HepG2 (cell line): ENCODE data around the gene GNA12. TPM values are rescaled to one million over a fixed set of nuclear protein-coding genes. Genes with fewer than 3 reads are reported as not detected.

Experiments
- ELF1 ChIP-seq: sonication (generic); formaldehyde crosslinking; IDR thresholded peaks from 2 replicates; pipeline ENCODE4 v1.4.0; 2020; ENCODE audit warnings: missing genetic modification reagents
- GMEB2 ChIP-seq: IDR thresholded peaks from 2 replicates; pipeline ENCODE4 v1.6.1; 2016; ENCODE audit warnings: missing biosample characterization, missing genetic modification reagents, low read depth
- KMT2A ChIP-seq: sonication (generic); formaldehyde crosslinking; IDR thresholded peaks from 2 replicates; pipeline ENCODE4 v1.4.0; 2020; ENCODE audit warnings: missing genetic modification reagents
- MIXL1 ChIP-seq: IDR thresholded peaks from 2 replicates; pipeline ENCODE4 v1.6.1; 2016
- MYPOP ChIP-seq: sonication (generic); formaldehyde crosslinking; IDR thresholded peaks from 2 replicates; pipeline ENCODE4 v1.8.1; 2023; ENCODE audit warnings: mild to moderate bottlenecking, moderate library complexity, missing genetic modification reagents
- PAF1 ChIP-seq: IDR thresholded peaks from 2 replicates; pipeline ENCODE4 v1.6.1; 2016; ENCODE audit warnings: missing genetic modification reagents, missing compliant biosample characterization
- PHF8 ChIP-seq: sonication (generic); formaldehyde crosslinking; IDR thresholded peaks from 2 replicates; pipeline ENCODE4 v1.5.0; 2020; ENCODE audit warnings: missing genetic modification reagents
- TBX2 ChIP-seq: sonication (generic); formaldehyde crosslinking; IDR thresholded peaks from 2 replicates; pipeline ENCODE4 v1.5.0; 2020; ENCODE audit warnings: missing genetic modification reagents, mild to moderate bottlenecking, borderline replicate concordance
- ZNF431 ChIP-seq: sonication (generic); formaldehyde crosslinking; IDR thresholded peaks from 2 replicates; pipeline ENCODE4 v1.9.0; 2022; ENCODE audit warnings: missing genetic modification reagents, low read depth, mild to moderate bottlenecking, borderline replicate concordance
- ZNF614 ChIP-seq: IDR thresholded peaks from 2 replicates; pipeline ENCODE4 v1.6.1; 2018; ENCODE audit warnings: missing biosample characterization, missing genetic modification reagents, inconsistent platforms, borderline replicate concordance
- polyA plus RNA-seq, 8 experiments: library from polyadenylated mRNA; depleted of rRNA in 3 of 8; stranded (reverse) in 7 of 8; unstranded in 1 of 8; fragments of >200 nt; fragmentation: Illumina TruSeq in 4 of 8; extraction: Trizol in 4 of 8; gene quantifications; 2 replicates each; pipeline versions ENCODE4 v1.2.1 to v1.2.3, GENCODE V29; 2011 to 2016; ENCODE audit warnings: low read depth in 4 of 8, missing spikeins in 1 of 8, mixed read lengths in 1 of 8; ENCODE audit not compliant: insufficient read depth in 1 of 8
- total RNA-seq, 5 experiments: library from RNA; depleted of rRNA; stranded (reverse); fragments of >200 nt; fragmentation: Illumina TruSeq; extraction: Trizol; gene quantifications; 2 replicates each; pipeline ENCODE4 v1.2.3, GENCODE V29; 2016; ENCODE audit warnings: low read depth in 1 of 5
- TF ChIP-seq, protein P1 (sequence below): sonication (generic); formaldehyde crosslinking; IDR thresholded peaks from 2 replicates; pipeline ENCODE4 v1.5.1; 2020; ENCODE audit warnings: mild to moderate bottlenecking, missing genetic modification reagents, moderate library complexity
- TF ChIP-seq, protein P2 (sequence below): sonication (generic); formaldehyde crosslinking; IDR thresholded peaks from 2 replicates; pipeline ENCODE4 v1.5.0; 2020; ENCODE audit warnings: mild to moderate bottlenecking, missing genetic modification reagents, borderline replicate concordance

The GNA12 gene
- total and polyA plus RNA-seq, 2 of the 13 experiments (the other 11 are each of a cell fraction or from before 2014, with no cell fraction given) = 16.2 to 50.9 TPM

- TF ChIP-seq, protein P1, sequence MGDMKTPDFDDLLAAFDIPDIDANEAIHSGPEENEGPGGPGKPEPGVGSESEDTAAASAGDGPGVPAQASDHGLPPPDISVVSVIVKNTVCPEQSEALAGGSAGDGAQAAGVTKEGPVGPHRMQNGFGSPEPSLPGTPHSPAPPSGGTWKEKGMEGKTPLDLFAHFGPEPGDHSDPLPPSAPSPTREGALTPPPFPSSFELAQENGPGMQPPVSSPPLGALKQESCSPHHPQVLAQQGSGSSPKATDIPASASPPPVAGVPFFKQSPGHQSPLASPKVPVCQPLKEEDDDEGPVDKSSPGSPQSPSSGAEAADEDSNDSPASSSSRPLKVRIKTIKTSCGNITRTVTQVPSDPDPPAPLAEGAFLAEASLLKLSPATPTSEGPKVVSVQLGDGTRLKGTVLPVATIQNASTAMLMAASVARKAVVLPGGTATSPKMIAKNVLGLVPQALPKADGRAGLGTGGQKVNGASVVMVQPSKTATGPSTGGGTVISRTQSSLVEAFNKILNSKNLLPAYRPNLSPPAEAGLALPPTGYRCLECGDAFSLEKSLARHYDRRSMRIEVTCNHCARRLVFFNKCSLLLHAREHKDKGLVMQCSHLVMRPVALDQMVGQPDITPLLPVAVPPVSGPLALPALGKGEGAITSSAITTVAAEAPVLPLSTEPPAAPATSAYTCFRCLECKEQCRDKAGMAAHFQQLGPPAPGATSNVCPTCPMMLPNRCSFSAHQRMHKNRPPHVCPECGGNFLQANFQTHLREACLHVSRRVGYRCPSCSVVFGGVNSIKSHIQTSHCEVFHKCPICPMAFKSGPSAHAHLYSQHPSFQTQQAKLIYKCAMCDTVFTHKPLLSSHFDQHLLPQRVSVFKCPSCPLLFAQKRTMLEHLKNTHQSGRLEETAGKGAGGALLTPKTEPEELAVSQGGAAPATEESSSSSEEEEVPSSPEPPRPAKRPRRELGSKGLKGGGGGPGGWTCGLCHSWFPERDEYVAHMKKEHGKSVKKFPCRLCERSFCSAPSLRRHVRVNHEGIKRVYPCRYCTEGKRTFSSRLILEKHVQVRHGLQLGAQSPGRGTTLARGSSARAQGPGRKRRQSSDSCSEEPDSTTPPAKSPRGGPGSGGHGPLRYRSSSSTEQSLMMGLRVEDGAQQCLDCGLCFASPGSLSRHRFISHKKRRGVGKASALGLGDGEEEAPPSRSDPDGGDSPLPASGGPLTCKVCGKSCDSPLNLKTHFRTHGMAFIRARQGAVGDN (CRISPR knock-in tag) = peak; percentile 40
- TF ChIP-seq MIXL1 (CRISPR knock-in tag) (no peak), TBX2 (CRISPR knock-in tag) (0 out of 2 replicates have a peak, but pooled peaks have one; percentile 26), PHF8 (CRISPR knock-in tag) (0 out of 2 replicates have a peak, but pooled peaks have one; percentile 22), PAF1 (no peak), ZNF614 (CRISPR knock-in tag) (0 out of 2 replicates have a peak, but pooled peaks have one; percentile 34), GMEB2 (no peak), ZNF431 (CRISPR knock-in tag) (no peak), ELF1 (no peak), MYPOP (0 out of 2 replicates have a peak, but pooled peaks have one; percentile 34), KMT2A (0 out of 2 replicates have a peak, but pooled peaks have one; percentile 40)
- TF ChIP-seq, protein P2, sequence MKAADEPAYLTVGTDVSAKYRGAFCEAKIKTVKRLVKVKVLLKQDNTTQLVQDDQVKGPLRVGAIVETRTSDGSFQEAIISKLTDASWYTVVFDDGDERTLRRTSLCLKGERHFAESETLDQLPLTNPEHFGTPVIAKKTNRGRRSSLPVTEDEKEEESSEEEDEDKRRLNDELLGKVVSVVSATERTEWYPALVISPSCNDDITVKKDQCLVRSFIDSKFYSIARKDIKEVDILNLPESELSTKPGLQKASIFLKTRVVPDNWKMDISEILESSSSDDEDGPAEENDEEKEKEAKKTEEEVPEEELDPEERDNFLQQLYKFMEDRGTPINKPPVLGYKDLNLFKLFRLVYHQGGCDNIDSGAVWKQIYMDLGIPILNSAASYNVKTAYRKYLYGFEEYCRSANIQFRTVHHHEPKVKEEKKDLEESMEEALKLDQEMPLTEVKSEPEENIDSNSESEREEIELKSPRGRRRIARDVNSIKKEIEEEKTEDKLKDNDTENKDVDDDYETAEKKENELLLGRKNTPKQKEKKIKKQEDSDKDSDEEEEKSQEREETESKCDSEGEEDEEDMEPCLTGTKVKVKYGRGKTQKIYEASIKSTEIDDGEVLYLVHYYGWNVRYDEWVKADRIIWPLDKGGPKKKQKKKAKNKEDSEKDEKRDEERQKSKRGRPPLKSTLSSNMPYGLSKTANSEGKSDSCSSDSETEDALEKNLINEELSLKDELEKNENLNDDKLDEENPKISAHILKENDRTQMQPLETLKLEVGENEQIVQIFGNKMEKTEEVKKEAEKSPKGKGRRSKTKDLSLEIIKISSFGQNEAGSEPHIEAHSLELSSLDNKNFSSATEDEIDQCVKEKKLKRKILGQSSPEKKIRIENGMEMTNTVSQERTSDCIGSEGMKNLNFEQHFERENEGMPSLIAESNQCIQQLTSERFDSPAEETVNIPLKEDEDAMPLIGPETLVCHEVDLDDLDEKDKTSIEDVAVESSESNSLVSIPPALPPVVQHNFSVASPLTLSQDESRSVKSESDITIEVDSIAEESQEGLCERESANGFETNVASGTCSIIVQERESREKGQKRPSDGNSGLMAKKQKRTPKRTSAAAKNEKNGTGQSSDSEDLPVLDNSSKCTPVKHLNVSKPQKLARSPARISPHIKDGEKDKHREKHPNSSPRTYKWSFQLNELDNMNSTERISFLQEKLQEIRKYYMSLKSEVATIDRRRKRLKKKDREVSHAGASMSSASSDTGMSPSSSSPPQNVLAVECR (CRISPR knock-in tag) = no peak
These were observed 43.0 kb downstream of the GNA12 start (continued) for GRCh38 chr7:2800931-2801688.
